Prostate gland (tissue), 2 donors: ENCODE results near the gene SCNN1G. TPM values are rescaled to one million over a fixed set of nuclear protein-coding genes. Genes with fewer than 3 reads are reported as not detected.

Experiments used
- DNase-seq: peaks from one replicate; pipeline ENCODE4 v3.0.0-alpha.2; 2019; ENCODE audit warnings: low spot score
- H3K27ac ChIP-seq, 2 donors: fragments of 200-600 bp; sonication (generic); 2 replicates each; pipeline ENCODE4 v1.5.1; 2017 to 2019
- H3K27me3 ChIP-seq: fragments of 200-600 bp; sonication (generic); replicated peaks from 2 replicates; pipeline ENCODE4 v1.5.1; 2019; ENCODE audit not compliant: insufficient read depth
- H3K36me3 ChIP-seq, 2 donors: fragments of 200-600 bp; sonication (generic); 1 replicate in 1 of 2; 2 replicates in 1 of 2; pipeline versions ENCODE4 v1.5.1 to v1.8.1; 2017 to 2019
- H3K4me1 ChIP-seq: fragments of 200-600 bp; sonication (generic); replicated peaks from 2 replicates; pipeline ENCODE4 v1.5.1; 2019
- H3K4me3 ChIP-seq, 2 donors: fragments of 200-600 bp; sonication (generic); 2 replicates each; pipeline ENCODE4 v1.5.1; 2017 to 2019
- H3K9me3 ChIP-seq: fragments of 200-600 bp; sonication (generic); 2 replicates; pipeline ENCODE4 v1.5.1; 2017
- CTCF ChIP-seq, 4 experiments: fragments of 200-600 bp in 2 of 4; fragments of 450-650 bp in 2 of 4; sonication (generic) in 2 of 4; IDR thresholded peaks; 1 replicate in 3 of 4; 2 replicates in 1 of 4; pipeline ENCODE4 v1.5.1; 2016 to 2019; ENCODE audit warnings: antibody characterized with exemption in 4 of 4, mild to moderate bottlenecking in 2 of 4, moderate library complexity in 2 of 4
- POLR2A ChIP-seq: fragments of 450-650 bp; IDR thresholded peaks from one replicate; pipeline ENCODE4 v1.6.1; 2016; ENCODE audit warnings: antibody characterized with exemption, mild to moderate bottlenecking
- POLR2AphosphoS5 ChIP-seq: sonication (generic); formaldehyde crosslinking; IDR thresholded peaks from one replicate; pipeline ENCODE4 v1.6.1; 2017; ENCODE audit warnings: antibody characterized with exemption
- WGBS: methylation state at CpG from one replicate; pipeline ENCODE4 v1.1.5; 2018; 5-methylcytosine and 5-hydroxymethylcytosine counted together
- intact Hi-C: fragments of 100-400 bp; cut with DNase I; formaldehyde crosslinking; loops from one replicate; pipeline ENCODE4 v1.14.2; 2022
- total RNA-seq, 2 donors: library from RNA; depleted of rRNA; stranded (reverse); fragments of >200 nt; gene quantifications; one replicate each; pipeline ENCODE4 v1.1.0, GENCODE V29; 2016

SCNN1G gene
- 10 to 100 TPM in 1 of 2 donors, 1 to 10 TPM in 1; 8.6 to 11.1 TPM for total RNA-seq

GRCh38 chr16:23182679-23183542 lies at the start of gene SCNN1G:
SCNN1G (plus strand) TSS chr16:23182745; CDS start chr16:23186272, 3,527 bp downstream.
- intact Hi-C loops: loop anchor here (1.0 kb wide), 1 partner anchor 251 kb away; no protein-coding TSS in a partner anchor
- H3K27me3 ChIP-seq: no peaks in the 10 kb centered on the region

GRCh38 chr16:23132775-23133463 lies 49.6 kb upstream of the SCNN1G start:
- no peak for DNase-seq
- Histone ChIP-seq H3K4me1 (peaks cover 3% of the 10 kb centered on the region), H3K9me3 (no peaks in the 10 kb centered on the region), H3K4me3 (no peak overlapping the region), H3K36me3 (no peaks in the 10 kb centered on the region), H3K27me3 (no peaks in the 10 kb centered on the region), H3K27ac (peak overlapping the region; percentile 71 to 74)
- intact Hi-C loops: no loop called here
- 16% methylated on average over 11 of the region's 11 CpGs for WGBS
- TF ChIP-seq POLR2AphosphoS5: no peak
- TF ChIP-seq POLR2A: no peak
- TF ChIP-seq CTCF (IDR thresholded peaks at IDR 0.05): no peak

More at GRCh38 chr16:23182679-23183542, at the start of gene SCNN1G:
- Histone ChIP-seq H3K9me3 (no peaks in the 10 kb centered on the region), H3K4me3 (peak within 1 kb of the TSS; percentile 41 to 43), H3K4me1 (no peaks in the 10 kb centered on the region), H3K27ac (peak within 1 kb of the TSS; percentile 10 to 36), H3K36me3 (no peaks in the 10 kb centered on the region)
- peak; percentile 81 for TF ChIP-seq POLR2A
- peak in 1 of 4 experiments; percentile 6 for TF ChIP-seq CTCF (IDR thresholded peaks at IDR 0.05)
- peak; percentile 77 for TF ChIP-seq POLR2AphosphoS5
- DNase-seq: no peak
- 3% methylated on average over 57 of the region's 71 CpGs for WGBS

- no peak for DNase-seq
- no peak for TF ChIP-seq POLR2AphosphoS5
- no peak for TF ChIP-seq POLR2A
- peak overlapping the region; percentile 19 to 74 for H3K27ac ChIP-seq
- no peaks in the 10 kb centered on the region for H3K36me3 ChIP-seq
- H3K4me1 ChIP-seq: peaks cover 3% of the 10 kb centered on the region
- H3K4me3 ChIP-seq: no peak overlapping the region
- H3K27me3 ChIP-seq: no peaks in the 10 kb centered on the region
- H3K9me3 ChIP-seq: no peaks in the 10 kb centered on the region
- intact Hi-C loops: no loop called here
- 36% methylated on average over 3 of the region's 3 CpGs for WGBS
Observed at GRCh38 chr16:23134274-23134673, 48.3 kb upstream of the SCNN1G start.

GRCh38 chr16:23137256-23137655 lies 45.3 kb upstream of the SCNN1G start:
- no peak for TF ChIP-seq POLR2A
- TF ChIP-seq POLR2AphosphoS5: no peak
- no peak for TF ChIP-seq CTCF (IDR thresholded peaks at IDR 0.05)
- no peak overlapping the region for H3K4me3 ChIP-seq
- no peaks in the 10 kb centered on the region for H3K9me3 ChIP-seq
- H3K27me3 ChIP-seq: no peaks in the 10 kb centered on the region
- peaks cover 3% of the 10 kb centered on the region for H3K4me1 ChIP-seq
- DNase-seq: no peak
- intact Hi-C loops: no loop called here
- H3K27ac ChIP-seq: peak overlapping the region; percentile 5 to 18
- 68% methylated on average over 2 of the region's 2 CpGs for WGBS
- no peaks in the 10 kb centered on the region for H3K36me3 ChIP-seq

GRCh38 chr16:23137818-23138217 lies 44.7 kb upstream of the SCNN1G start:
- 17% methylated on average over 5 of the region's 5 CpGs for WGBS
- Histone ChIP-seq H3K27me3 (no peaks in the 10 kb centered on the region), H3K27ac (peak overlapping the region; percentile 18 to 86), H3K36me3 (no peaks in the 10 kb centered on the region), H3K9me3 (no peaks in the 10 kb centered on the region), H3K4me3 (no peak overlapping the region), H3K4me1 (peaks cover 3% of the 10 kb centered on the region)
- DNase-seq: no peak
- TF ChIP-seq POLR2A (no peak), POLR2AphosphoS5 (peak; percentile 87), CTCF (IDR thresholded peaks at IDR 0.05) (no peak)
- intact Hi-C loops: no loop called here
